Measurements from ENCODE around the gene LNX1. TPM values are rescaled to one million over a fixed set of nuclear protein-coding genes. Genes with fewer than 3 reads are reported as not detected.

Gene LNX1
- polyA plus RNA-seq, 2 of the 4 experiments (the other 2 are of a cell fraction): 0.04 to 0.14 TPM

DNA sequence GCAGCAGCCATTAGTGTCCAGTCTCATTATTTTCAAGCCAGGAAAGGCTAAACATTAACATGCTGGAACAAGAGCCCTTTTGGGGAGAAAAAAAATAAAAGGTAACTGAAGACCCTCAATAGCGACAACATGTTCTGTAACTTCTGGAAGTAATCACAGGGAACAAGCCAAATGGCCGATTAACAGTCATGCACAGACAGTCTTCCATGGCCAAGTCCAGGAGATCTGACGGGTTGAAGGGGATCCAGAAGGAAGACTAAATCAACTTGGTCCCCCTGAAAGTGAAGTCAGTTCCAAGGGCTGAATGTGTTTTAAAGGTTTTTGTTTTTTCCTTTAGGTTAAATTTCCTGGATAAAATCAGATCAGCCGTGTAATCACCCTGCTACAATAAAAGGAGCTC lies 52.5 kb downstream of the LNX1 start:
- POLR2A ChIA-PET: no interaction called here

DNA sequence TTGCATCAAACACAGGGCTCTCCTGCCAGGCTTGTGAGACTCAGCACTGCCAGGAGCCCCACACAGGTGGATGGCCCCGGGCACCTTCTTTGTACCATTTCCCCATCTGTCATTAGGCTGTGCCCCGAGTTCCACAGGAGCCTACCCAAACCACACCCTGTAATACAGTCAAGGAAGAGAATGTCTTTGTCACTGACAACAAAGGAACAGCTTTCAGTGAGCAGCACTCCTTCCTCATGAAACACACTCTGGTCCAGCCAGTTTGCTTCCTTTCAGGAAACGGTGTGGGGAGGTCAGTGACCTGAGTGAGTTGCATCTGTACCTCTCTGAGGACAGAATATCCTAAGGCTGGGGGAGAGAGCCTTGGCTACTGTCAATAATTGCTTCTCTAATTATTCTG lies 53.7 kb downstream of the LNX1 start:
- no peaks in the 10 kb centered on the region for H3K9me3 ChIP-seq
- POLR2A ChIA-PET: no interaction called here
- TF ChIP-seq EHF (CRISPR knock-in tag; IDR thresholded peaks at IDR 0.05): no peak
- TF ChIP-seq, protein P1, sequence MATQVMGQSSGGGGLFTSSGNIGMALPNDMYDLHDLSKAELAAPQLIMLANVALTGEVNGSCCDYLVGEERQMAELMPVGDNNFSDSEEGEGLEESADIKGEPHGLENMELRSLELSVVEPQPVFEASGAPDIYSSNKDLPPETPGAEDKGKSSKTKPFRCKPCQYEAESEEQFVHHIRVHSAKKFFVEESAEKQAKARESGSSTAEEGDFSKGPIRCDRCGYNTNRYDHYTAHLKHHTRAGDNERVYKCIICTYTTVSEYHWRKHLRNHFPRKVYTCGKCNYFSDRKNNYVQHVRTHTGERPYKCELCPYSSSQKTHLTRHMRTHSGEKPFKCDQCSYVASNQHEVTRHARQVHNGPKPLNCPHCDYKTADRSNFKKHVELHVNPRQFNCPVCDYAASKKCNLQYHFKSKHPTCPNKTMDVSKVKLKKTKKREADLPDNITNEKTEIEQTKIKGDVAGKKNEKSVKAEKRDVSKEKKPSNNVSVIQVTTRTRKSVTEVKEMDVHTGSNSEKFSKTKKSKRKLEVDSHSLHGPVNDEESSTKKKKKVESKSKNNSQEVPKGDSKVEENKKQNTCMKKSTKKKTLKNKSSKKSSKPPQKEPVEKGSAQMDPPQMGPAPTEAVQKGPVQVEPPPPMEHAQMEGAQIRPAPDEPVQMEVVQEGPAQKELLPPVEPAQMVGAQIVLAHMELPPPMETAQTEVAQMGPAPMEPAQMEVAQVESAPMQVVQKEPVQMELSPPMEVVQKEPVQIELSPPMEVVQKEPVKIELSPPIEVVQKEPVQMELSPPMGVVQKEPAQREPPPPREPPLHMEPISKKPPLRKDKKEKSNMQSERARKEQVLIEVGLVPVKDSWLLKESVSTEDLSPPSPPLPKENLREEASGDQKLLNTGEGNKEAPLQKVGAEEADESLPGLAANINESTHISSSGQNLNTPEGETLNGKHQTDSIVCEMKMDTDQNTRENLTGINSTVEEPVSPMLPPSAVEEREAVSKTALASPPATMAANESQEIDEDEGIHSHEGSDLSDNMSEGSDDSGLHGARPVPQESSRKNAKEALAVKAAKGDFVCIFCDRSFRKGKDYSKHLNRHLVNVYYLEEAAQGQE (IDR thresholded peaks at IDR 0.05): no peak
- TF ChIP-seq HOXB5 (CRISPR knock-in tag; IDR thresholded peaks at IDR 0.05): no peak
- TF ChIP-seq, protein P2, sequence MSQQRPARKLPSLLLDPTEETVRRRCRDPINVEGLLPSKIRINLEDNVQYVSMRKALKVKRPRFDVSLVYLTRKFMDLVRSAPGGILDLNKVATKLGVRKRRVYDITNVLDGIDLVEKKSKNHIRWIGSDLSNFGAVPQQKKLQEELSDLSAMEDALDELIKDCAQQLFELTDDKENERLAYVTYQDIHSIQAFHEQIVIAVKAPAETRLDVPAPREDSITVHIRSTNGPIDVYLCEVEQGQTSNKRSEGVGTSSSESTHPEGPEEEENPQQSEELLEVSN (IDR thresholded peaks at IDR 0.05; ENCODE audit: borderline replicate concordance, low read depth): no peak
- TF ChIP-seq EHMT2 (IDR thresholded peaks at IDR 0.05; ENCODE audit: low read depth): no peak
- no peak for TF ChIP-seq EP300 (IDR thresholded peaks at IDR 0.05)
- TF ChIP-seq, protein P3, sequence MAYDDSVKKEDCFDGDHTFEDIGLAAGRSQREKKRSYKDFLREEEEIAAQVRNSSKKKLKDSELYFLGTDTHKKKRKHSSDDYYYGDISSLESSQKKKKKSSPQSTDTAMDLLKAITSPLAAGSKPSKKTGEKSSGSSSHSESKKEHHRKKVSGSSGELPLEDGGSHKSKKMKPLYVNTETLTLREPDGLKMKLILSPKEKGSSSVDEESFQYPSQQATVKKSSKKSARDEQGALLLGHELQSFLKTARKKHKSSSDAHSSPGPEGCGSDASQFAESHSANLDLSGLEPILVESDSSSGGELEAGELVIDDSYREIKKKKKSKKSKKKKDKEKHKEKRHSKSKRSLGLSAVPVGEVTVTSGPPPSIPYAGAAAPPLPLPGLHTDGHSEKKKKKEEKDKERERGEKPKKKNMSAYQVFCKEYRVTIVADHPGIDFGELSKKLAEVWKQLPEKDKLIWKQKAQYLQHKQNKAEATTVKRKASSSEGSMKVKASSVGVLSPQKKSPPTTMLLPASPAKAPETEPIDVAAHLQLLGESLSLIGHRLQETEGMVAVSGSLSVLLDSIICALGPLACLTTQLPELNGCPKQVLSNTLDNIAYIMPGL (CRISPR knock-in tag; IDR thresholded peaks at IDR 0.05; ENCODE audit: borderline replicate concordance): no peak
- TF ChIP-seq CHD4 (IDR thresholded peaks at IDR 0.05; ENCODE audit: borderline replicate concordance): no peak
- TF ChIP-seq, protein P4, sequence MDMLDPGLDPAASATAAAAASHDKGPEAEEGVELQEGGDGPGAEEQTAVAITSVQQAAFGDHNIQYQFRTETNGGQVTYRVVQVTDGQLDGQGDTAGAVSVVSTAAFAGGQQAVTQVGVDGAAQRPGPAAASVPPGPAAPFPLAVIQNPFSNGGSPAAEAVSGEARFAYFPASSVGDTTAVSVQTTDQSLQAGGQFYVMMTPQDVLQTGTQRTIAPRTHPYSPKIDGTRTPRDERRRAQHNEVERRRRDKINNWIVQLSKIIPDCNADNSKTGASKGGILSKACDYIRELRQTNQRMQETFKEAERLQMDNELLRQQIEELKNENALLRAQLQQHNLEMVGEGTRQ (IDR thresholded peaks at IDR 0.05): no peak
- TF ChIP-seq ZC3H11A (IDR thresholded peaks at IDR 0.05): no peak
- TF ChIP-seq, protein P5, sequence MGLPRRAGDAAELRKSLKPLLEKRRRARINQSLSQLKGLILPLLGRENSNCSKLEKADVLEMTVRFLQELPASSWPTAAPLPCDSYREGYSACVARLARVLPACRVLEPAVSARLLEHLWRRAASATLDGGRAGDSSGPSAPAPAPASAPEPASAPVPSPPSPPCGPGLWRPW (IDR thresholded peaks at IDR 0.05): no peak
- no peak for TF ChIP-seq ZSCAN20 (CRISPR knock-in tag; IDR thresholded peaks at IDR 0.05)
- TF ChIP-seq, protein P6, sequence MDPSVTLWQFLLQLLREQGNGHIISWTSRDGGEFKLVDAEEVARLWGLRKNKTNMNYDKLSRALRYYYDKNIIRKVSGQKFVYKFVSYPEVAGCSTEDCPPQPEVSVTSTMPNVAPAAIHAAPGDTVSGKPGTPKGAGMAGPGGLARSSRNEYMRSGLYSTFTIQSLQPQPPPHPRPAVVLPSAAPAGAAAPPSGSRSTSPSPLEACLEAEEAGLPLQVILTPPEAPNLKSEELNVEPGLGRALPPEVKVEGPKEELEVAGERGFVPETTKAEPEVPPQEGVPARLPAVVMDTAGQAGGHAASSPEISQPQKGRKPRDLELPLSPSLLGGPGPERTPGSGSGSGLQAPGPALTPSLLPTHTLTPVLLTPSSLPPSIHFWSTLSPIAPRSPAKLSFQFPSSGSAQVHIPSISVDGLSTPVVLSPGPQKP (IDR thresholded peaks at IDR 0.05; ENCODE audit: low read depth, low read length): no peak
- no peak for TF ChIP-seq KDM1A (IDR thresholded peaks at IDR 0.05; ENCODE audit: low read depth)
- no peak for TF ChIP-seq RCOR1 (IDR thresholded peaks at IDR 0.05; ENCODE audit: low read depth, low read length)
- TF ChIP-seq, protein P7, sequence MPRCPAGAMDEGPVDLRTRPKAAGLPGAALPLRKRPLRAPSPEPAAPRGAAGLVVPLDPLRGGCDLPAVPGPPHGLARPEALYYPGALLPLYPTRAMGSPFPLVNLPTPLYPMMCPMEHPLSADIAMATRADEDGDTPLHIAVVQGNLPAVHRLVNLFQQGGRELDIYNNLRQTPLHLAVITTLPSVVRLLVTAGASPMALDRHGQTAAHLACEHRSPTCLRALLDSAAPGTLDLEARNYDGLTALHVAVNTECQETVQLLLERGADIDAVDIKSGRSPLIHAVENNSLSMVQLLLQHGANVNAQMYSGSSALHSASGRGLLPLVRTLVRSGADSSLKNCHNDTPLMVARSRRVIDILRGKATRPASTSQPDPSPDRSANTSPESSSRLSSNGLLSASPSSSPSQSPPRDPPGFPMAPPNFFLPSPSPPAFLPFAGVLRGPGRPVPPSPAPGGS (IDR thresholded peaks at IDR 0.05): no peak
- TF ChIP-seq HEYL (CRISPR knock-in tag; IDR thresholded peaks at IDR 0.05): no peak
- TF ChIP-seq POLR2A (IDR thresholded peaks at IDR 0.05; ENCODE audit: low read length): no peak
- TF ChIP-seq, protein P8, sequence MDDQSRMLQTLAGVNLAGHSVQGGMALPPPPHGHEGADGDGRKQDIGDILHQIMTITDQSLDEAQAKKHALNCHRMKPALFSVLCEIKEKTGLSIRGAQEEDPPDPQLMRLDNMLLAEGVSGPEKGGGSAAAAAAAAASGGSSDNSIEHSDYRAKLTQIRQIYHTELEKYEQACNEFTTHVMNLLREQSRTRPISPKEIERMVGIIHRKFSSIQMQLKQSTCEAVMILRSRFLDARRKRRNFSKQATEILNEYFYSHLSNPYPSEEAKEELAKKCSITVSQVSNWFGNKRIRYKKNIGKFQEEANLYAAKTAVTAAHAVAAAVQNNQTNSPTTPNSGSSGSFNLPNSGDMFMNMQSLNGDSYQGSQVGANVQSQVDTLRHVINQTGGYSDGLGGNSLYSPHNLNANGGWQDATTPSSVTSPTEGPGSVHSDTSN (IDR thresholded peaks at IDR 0.05): no peak
- TF ChIP-seq GATA3 (IDR thresholded peaks at IDR 0.05; ENCODE audit: borderline replicate concordance): no peak
- CTCF ChIA-PET: no interaction called here
- FAIRE-seq: no peak
- DNase-seq (ENCODE audit: low read depth in 1 of 2, low spot score in 1 of 2): no peak
- 3% methylated on average over 3 of the region's 3 CpGs for WGBS (ENCODE audit: missing lambda C conversion rate)
- ATAC-seq: no peak
- no peak overlapping the region for H3K4me3 ChIP-seq
- no peak overlapping the region for H3K4me2 ChIP-seq
- H3K4me1 ChIP-seq: no peaks in the 10 kb centered on the region
- H3K27ac ChIP-seq: no peak overlapping the region

More for the DNA sequence above, 52.5 kb downstream of the LNX1 start:
- no peak for ATAC-seq
- Histone ChIP-seq H3K4me3 (no peak overlapping the region), H3K27ac (no peak overlapping the region), H3K9me3 (no peaks in the 10 kb centered on the region), H3K4me1 (no peaks in the 10 kb centered on the region), H3K4me2 (no peak overlapping the region)
- FAIRE-seq: no peak
- no peak for DNase-seq (ENCODE audit: low read depth in 1 of 2, low spot score in 1 of 2)
- TF ChIP-seq NR3C1 (IDR thresholded peaks at IDR 0.05): no peak
- TF ChIP-seq, protein P2 (IDR thresholded peaks at IDR 0.05; ENCODE audit: borderline replicate concordance, low read depth): no peak
- TF ChIP-seq POLR2A (IDR thresholded peaks at IDR 0.05; ENCODE audit: low read length): no peak
- no peak for TF ChIP-seq SMC3 (IDR thresholded peaks at IDR 0.05)
- TF ChIP-seq NFE2L2 (conservative IDR thresholded peaks at IDR 0.05; ENCODE audit: low read length): no peak
- TF ChIP-seq JUN (IDR thresholded peaks at IDR 0.05): no peak
- TF ChIP-seq TFCP2L1 (CRISPR knock-in tag; IDR thresholded peaks at IDR 0.05): no peak
- 65% methylated on average over 4 of the region's 4 CpGs for WGBS (ENCODE audit: missing lambda C conversion rate)
- CTCF ChIA-PET: no interaction called here
